ENCODE results near the gene QDPR.
"Not testable (repeated sequence)": the region's sequence is repeated elsewhere in the genome, so short reads cannot be mapped to it uniquely, and the experiment has no call there.

Gene QDPR

GRCh38 chr4:17492058-17492741 lies 19.7 kb downstream of the QDPR start:
- DNase-seq (ENCODE audit: low read depth in 2 of 2): no peak

- DNase-seq (ENCODE audit: low read depth in 2 of 2): no peak
These were observed 20.7 kb downstream of the QDPR start for GRCh38 chr4:17491196-17491595.

- no peak for DNase-seq (ENCODE audit: low read depth in 2 of 2)
These were observed 21.3 kb downstream of the QDPR start for GRCh38 chr4:17490575-17491059.

GRCh38 chr4:17489721-17490120 lies 22.2 kb downstream of the QDPR start:
- no peak for DNase-seq (ENCODE audit: low read depth in 2 of 2)

GRCh38 chr4:17489123-17489522 lies 22.8 kb downstream of the QDPR start:
- DNase-seq (ENCODE audit: low read depth in 2 of 2): no peak

GRCh38 chr4:17482716-17483115 lies 29.2 kb downstream of the QDPR start:
- no peak for DNase-seq (ENCODE audit: low read depth in 2 of 2)

GRCh38 chr4:17480955-17481354 lies 30.9 kb downstream of the QDPR start:
- DNase-seq (ENCODE audit: low read depth in 2 of 2): no peak

GRCh38 chr4:17480210-17480927 lies 31.5 kb downstream of the QDPR start:
- DNase-seq (ENCODE audit: low read depth in 2 of 2): no peak

- no peak for DNase-seq (ENCODE audit: low read depth in 2 of 2)
These were observed 34.0 kb downstream of the QDPR start for GRCh38 chr4:17477774-17478472.

- no peak for DNase-seq (ENCODE audit: low read depth in 2 of 2)
These were observed 35.0 kb downstream of the QDPR start for GRCh38 chr4:17476853-17477252.

- no peak for DNase-seq (ENCODE audit: low read depth in 2 of 2)
These were observed 36.4 kb downstream of the QDPR start for GRCh38 chr4:17475481-17475880.

- no peak for DNase-seq (ENCODE audit: low read depth in 2 of 2)
These were observed 41.8 kb downstream of the QDPR start for GRCh38 chr4:17469931-17470674.

- no peak for DNase-seq (ENCODE audit: low read depth in 2 of 2)
These were observed 43.2 kb downstream of the QDPR start for GRCh38 chr4:17468619-17469221.

- no peak for DNase-seq (ENCODE audit: low read depth in 2 of 2)
These were observed 48.3 kb downstream of the QDPR start for GRCh38 chr4:17463606-17464005.

- no peak for DNase-seq (ENCODE audit: low read depth in 2 of 2)
These were observed 61.6 kb downstream of the QDPR start for GRCh38 chr4:17450269-17450804.

GRCh38 chr4:17448689-17449088 lies 63.2 kb downstream of the QDPR start:
- no peak for DNase-seq (ENCODE audit: low read depth in 2 of 2)

GRCh38 chr4:17447675-17448298 lies 64.1 kb downstream of the QDPR start:
- peak in 1 of 2 donors; percentile 4 for DNase-seq (ENCODE audit: low read depth in 2 of 2)

- DNase-seq (ENCODE audit: low read depth in 2 of 2): no peak
These were observed 64.8 kb downstream of the QDPR start for GRCh38 chr4:17447056-17447455.

- DNase-seq (ENCODE audit: low read depth in 2 of 2): not testable (repeated sequence)
These were observed 69.4 kb downstream of the QDPR start for GRCh38 chr4:17442477-17442876.

GRCh38 chr4:17437396-17437795 lies 74.5 kb downstream of the QDPR start:
- no peak for DNase-seq (ENCODE audit: low read depth in 2 of 2)

- DNase-seq (ENCODE audit: low read depth in 2 of 2): no peak
These were observed 75.2 kb downstream of the QDPR start for GRCh38 chr4:17436750-17437090.
